ENCODE results near the gene NTM. TPM values are rescaled to one million over a fixed set of nuclear protein-coding genes. Genes with fewer than 3 reads are reported as not detected.

The NTM gene
- total RNA-seq, 1 donor from 2014 or later, result 4.3 TPM

DNA sequence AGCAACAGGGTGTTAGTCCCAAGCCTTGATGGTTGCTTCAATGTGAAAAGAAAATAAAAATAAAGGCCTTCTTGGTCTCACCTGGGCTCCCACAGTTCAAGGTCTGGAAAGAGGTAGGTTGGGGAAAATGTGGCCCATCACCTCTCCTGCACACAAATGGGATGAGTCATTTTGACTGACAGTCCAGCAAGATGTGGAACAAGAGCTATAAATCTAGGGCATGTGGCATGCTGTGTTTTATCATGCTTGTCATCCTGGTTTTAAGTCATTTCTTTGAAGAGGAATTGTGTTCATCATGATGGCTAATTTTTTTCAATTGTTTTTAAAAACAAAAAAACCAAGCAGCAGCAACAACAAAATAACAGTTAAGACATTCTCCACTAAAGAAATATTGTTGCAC lies 503.7 kb downstream of the NTM start:
- H3K36me3 Mint-ChIP-seq (ENCODE audit: insufficient read depth), result no peaks in the 10 kb centered on the region
- TF ChIP-seq CTCF (IDR thresholded peaks at IDR 0.05; ENCODE audit: unreplicated experiment), result no peak
- H3K4me3 Mint-ChIP-seq (ENCODE audit: low read depth), result no peak overlapping the region
- no peak overlapping the region for H3K27ac Mint-ChIP-seq
- peaks cover 34% of the 10 kb centered on the region for H3K27me3 Mint-ChIP-seq
- no peaks in the 10 kb centered on the region for H3K4me1 Mint-ChIP-seq (ENCODE audit: low read depth)
- no peaks in the 10 kb centered on the region for H3K9me3 Mint-ChIP-seq (ENCODE audit: low read depth)
- DNase-seq (ENCODE audit: low spot score, unreplicated experiment), result no peak

DNA sequence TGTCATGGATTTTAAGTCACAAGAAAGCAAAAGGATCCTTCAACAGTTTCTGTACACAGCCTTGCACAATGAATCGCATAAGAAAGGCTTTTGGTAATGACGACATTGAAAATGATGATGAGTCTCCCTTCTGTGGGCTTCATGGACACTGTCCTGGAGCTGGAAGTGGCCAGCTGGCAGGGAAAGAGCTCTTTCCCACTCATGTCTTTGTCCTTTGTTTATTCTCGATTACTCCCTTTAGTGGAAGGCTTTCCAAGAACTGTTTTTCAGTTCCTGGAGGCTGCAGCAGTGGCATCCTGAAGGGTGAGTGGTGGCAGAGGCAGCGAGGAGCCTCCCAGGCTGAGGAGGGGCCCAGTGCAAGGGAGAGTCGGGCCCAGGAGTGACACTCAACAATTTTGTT lies 505.2 kb downstream of the NTM start:
- Mint-ChIP-seq H3K27me3 (peaks cover 36% of the 10 kb centered on the region), H3K36me3 (ENCODE audit: insufficient read depth) (no peaks in the 10 kb centered on the region), H3K27ac (no peak overlapping the region), H3K9me3 (ENCODE audit: low read depth) (no peaks in the 10 kb centered on the region), H3K4me1 (ENCODE audit: low read depth) (no peaks in the 10 kb centered on the region), H3K4me3 (ENCODE audit: low read depth) (no peak overlapping the region)
- DNase-seq (ENCODE audit: low spot score, unreplicated experiment), result no peak
- no peak for TF ChIP-seq CTCF (IDR thresholded peaks at IDR 0.05; ENCODE audit: unreplicated experiment)

DNA sequence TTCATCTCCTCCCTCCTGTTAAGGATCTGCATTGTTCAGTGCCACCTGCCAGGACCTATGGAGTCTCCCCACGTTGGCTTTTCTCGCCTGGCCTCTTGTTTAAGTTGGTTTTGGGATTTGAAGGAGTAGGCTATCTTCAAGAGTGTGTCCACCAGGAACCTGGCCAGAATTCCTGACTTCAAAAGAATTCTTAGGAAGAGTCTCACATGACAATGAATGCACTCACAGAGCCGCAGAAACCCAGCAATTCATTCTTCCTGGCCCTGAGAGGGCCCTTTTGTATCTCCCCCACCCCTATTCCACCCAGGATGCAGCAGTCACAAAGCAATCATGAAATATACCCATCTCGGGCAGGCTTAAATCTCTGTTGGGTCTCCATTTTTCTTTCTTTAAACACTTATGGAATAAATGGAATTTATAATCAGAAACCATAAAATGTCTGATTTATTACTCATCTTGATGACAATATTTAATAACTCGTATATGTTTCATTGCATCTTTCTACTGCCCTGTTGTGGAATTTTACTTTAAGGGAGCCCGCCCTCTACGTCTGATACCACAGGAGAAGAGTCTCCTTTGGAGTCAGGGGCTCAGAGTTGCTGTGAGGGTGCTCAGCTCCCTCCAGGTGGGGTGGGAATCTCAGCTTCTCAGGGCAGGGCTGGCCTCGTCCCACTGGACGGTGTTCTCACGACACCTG lies 507.0 kb downstream of the NTM start:
- no peak for TF ChIP-seq CTCF (IDR thresholded peaks at IDR 0.05; ENCODE audit: unreplicated experiment)
- Mint-ChIP-seq H3K36me3 (ENCODE audit: insufficient read depth) (no peaks in the 10 kb centered on the region), H3K4me3 (ENCODE audit: low read depth) (no peak overlapping the region), H3K9me3 (ENCODE audit: low read depth) (no peaks in the 10 kb centered on the region), H3K27me3 (peaks cover 33% of the 10 kb centered on the region), H3K27ac (no peak overlapping the region), H3K4me1 (ENCODE audit: low read depth) (no peaks in the 10 kb centered on the region)
- no peak for DNase-seq (ENCODE audit: low spot score, unreplicated experiment)

DNA sequence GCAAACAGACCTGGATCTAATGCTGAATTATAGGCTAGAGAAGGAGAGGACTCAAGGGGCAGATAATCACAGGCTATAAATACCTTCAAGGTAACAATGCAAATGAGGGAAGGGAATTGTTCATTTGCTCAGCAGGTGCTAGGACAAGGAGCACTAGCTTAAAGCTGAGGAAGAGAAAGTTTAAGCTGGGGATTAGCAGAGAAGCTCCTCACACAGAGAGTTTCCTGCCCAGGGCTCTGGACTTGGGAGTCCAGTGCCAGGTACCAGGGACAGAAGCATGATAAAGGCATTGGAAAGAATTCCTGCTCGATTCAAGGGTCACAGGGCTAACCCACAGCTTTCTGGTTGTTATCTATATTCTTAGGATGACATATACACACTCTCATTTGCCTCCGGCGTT lies 509.9 kb downstream of the NTM start:
- DNase-seq (ENCODE audit: low spot score, unreplicated experiment), result no peak
- H3K27me3 Mint-ChIP-seq, result peaks cover 42% of the 10 kb centered on the region
- no peak overlapping the region for H3K27ac Mint-ChIP-seq
- no peak overlapping the region for H3K4me3 Mint-ChIP-seq (ENCODE audit: low read depth)
- H3K4me1 Mint-ChIP-seq (ENCODE audit: low read depth), result peaks cover 5% of the 10 kb centered on the region
- TF ChIP-seq CTCF (IDR thresholded peaks at IDR 0.05; ENCODE audit: unreplicated experiment), result no peak
- no peaks in the 10 kb centered on the region for H3K36me3 Mint-ChIP-seq (ENCODE audit: insufficient read depth)
- no peaks in the 10 kb centered on the region for H3K9me3 Mint-ChIP-seq (ENCODE audit: low read depth)

- no peak for TF ChIP-seq CTCF (IDR thresholded peaks at IDR 0.05; ENCODE audit: unreplicated experiment)
- no peak overlapping the region for H3K4me3 Mint-ChIP-seq (ENCODE audit: low read depth)
- peaks cover 5% of the 10 kb centered on the region for H3K4me1 Mint-ChIP-seq (ENCODE audit: low read depth)
- no peak for DNase-seq (ENCODE audit: low spot score, unreplicated experiment)
- no peak overlapping the region for H3K27ac Mint-ChIP-seq
- H3K36me3 Mint-ChIP-seq (ENCODE audit: insufficient read depth), result no peaks in the 10 kb centered on the region
- H3K9me3 Mint-ChIP-seq (ENCODE audit: low read depth), result no peaks in the 10 kb centered on the region
- peaks cover 45% of the 10 kb centered on the region for H3K27me3 Mint-ChIP-seq
These were observed 510.6 kb downstream of the NTM start for GRCh38 chr11:131880976-131881375.
